ENCODE results near the gene C6orf62. TPM values are rescaled to one million over a fixed set of nuclear protein-coding genes. Genes with fewer than 3 reads are reported as not detected.

C6orf62 gene
- total and polyA plus RNA-seq, 2 donors (not counting 1 experiment from before 2014, with no cell fraction given): 69.2 to 143 TPM

DNA sequence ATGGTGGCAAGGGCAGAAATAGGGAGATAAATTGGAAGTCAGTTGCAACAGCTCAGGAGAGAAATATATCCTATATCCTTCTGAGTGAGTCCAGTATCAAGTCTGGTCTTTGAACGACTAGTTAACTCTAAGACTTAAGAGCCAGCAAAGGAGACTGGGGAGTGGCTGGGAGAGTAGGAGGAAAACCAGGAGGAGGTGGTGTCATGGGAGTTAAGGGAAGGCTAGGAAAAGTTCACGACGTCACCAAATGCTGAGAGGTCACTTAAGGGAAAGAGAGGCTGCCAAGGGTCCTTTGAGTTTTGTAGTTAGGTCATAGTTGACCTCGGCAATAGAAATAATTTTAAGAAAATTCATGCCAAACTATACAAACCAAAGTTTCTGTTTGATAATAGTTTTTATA is 27.0 kb downstream of the C6orf62 start:
- ChIA-PET CTCF (interaction anchor here (0.7 to 8.8 kb wide), 3 partner anchors 109 to 260 kb away, joined by 3 to 156 read pairs (median 4); no protein-coding TSS in a partner anchor), POLR2A (no interaction called here)
- Histone ChIP-seq H3K9me3 (ENCODE audit: control extremely low read depth in 1 of 3, control insufficient read depth in 2 of 3, insufficient read depth in 1 of 3, low read length in 2 of 3) (no peaks in the 10 kb centered on the region), H3K36me3 (replicated peaks in 1 of 2; ENCODE audit: control extremely low read depth in 1 of 2, control insufficient read depth in 1 of 2, extremely low read depth in 1 of 2, insufficient read depth in 2 of 2, low read length in 1 of 2) (no peaks in the 10 kb centered on the region), H3K27ac (ENCODE audit: low read length in 2 of 2) (no peak overlapping the region), H3K9ac (ENCODE audit: low read length) (no peak overlapping the region), H4K20me1 (ENCODE audit: control insufficient read depth, insufficient read depth, low read length, poor library complexity, severe bottlenecking) (no peaks in the 10 kb centered on the region), H3K79me2 (ENCODE audit: control insufficient read depth, insufficient read depth, low read length) (no peaks in the 10 kb centered on the region), H3K4me3 (ENCODE audit: control extremely low read depth in 1 of 5, extremely low read depth in 1 of 5, insufficient read depth in 1 of 5, low read depth in 2 of 5, low read length in 4 of 5) (no peak overlapping the region), H2AFZ (ENCODE audit: insufficient read depth, low read depth, low read length, poor library complexity, severe bottlenecking) (no peak overlapping the region), H3K4me1 (ENCODE audit: control insufficient read depth in 2 of 2, insufficient read depth in 2 of 2, low read length in 2 of 2) (no peaks in the 10 kb centered on the region), H3K4me2 (replicated peaks; ENCODE audit: low read depth, low read length, poor library complexity, severe bottlenecking) (no peak overlapping the region), H3K27me3 (replicated peaks in 1 of 4; ENCODE audit: control extremely low read depth in 1 of 4, control insufficient read depth in 3 of 4, insufficient read depth in 4 of 4, low read length in 3 of 4) (no peaks in the 10 kb centered on the region)
- Mint-ChIP-seq H3K27me3 (no peaks in the 10 kb centered on the region), H3K4me3 (no peak overlapping the region), H3K9me3 (ENCODE audit: insufficient read depth) (no peaks in the 10 kb centered on the region), H3K27ac (no peak overlapping the region), H3K4me1 (peaks cover 2% of the 10 kb centered on the region)
- WGBS (ENCODE audit: insufficient coverage): 100% methylated on average over 1 of the region's 4 CpGs
- DNase-seq: no peak
- intact Hi-C loops (cut with micrococcal nuclease): loop anchor here (5.0 to 10.0 kb wide), 2 partner anchors 47 to 410 kb away; partner anchors contain the start of gene KIAA0319
- no peak for ATAC-seq (ENCODE audit: low read depth)
- TF ChIP-seq EZH2 (IDR thresholded peaks at IDR 0.05; ENCODE audit: borderline replicate concordance, insufficient read depth, low read depth, low read length, poor library complexity, severe bottlenecking): no peak
- TF ChIP-seq, protein P1, sequence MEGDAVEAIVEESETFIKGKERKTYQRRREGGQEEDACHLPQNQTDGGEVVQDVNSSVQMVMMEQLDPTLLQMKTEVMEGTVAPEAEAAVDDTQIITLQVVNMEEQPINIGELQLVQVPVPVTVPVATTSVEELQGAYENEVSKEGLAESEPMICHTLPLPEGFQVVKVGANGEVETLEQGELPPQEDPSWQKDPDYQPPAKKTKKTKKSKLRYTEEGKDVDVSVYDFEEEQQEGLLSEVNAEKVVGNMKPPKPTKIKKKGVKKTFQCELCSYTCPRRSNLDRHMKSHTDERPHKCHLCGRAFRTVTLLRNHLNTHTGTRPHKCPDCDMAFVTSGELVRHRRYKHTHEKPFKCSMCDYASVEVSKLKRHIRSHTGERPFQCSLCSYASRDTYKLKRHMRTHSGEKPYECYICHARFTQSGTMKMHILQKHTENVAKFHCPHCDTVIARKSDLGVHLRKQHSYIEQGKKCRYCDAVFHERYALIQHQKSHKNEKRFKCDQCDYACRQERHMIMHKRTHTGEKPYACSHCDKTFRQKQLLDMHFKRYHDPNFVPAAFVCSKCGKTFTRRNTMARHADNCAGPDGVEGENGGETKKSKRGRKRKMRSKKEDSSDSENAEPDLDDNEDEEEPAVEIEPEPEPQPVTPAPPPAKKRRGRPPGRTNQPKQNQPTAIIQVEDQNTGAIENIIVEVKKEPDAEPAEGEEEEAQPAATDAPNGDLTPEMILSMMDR (IDR thresholded peaks at IDR 0.05): no peak

DNA sequence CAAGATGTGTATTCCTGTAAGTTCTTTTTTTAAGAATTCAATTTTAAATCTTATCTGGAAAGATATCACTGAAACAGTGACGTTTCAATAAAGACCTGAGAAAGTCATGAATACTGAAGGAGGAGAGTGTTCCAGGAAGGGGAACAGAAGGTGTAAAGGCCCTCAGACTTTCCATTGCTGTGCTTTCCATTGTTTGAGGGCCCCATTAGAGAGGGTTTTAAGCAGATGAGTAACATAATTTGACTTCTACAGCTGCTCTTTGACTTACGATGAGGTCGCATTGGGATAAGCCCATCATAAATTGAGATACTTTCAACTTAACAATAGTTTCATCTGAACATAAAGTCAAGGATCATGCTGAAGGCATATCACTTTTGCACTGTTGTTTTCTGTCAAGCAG is 27.4 kb downstream of the C6orf62 start:
- Histone ChIP-seq H3K4me2 (replicated peaks; ENCODE audit: low read depth, low read length, poor library complexity, severe bottlenecking) (no peak overlapping the region), H3K4me3 (ENCODE audit: control extremely low read depth in 1 of 5, extremely low read depth in 1 of 5, insufficient read depth in 1 of 5, low read depth in 2 of 5, low read length in 4 of 5) (no peak overlapping the region), H2AFZ (ENCODE audit: insufficient read depth, low read depth, low read length, poor library complexity, severe bottlenecking) (no peak overlapping the region), H3K9ac (ENCODE audit: low read length) (no peak overlapping the region), H3K79me2 (ENCODE audit: control insufficient read depth, insufficient read depth, low read length) (no peaks in the 10 kb centered on the region), H3K9me3 (ENCODE audit: control extremely low read depth in 1 of 3, control insufficient read depth in 2 of 3, insufficient read depth in 1 of 3, low read length in 2 of 3) (no peaks in the 10 kb centered on the region), H3K27me3 (replicated peaks in 1 of 4; ENCODE audit: control extremely low read depth in 1 of 4, control insufficient read depth in 3 of 4, insufficient read depth in 4 of 4, low read length in 3 of 4) (no peaks in the 10 kb centered on the region), H4K20me1 (ENCODE audit: control insufficient read depth, insufficient read depth, low read length, poor library complexity, severe bottlenecking) (no peaks in the 10 kb centered on the region), H3K36me3 (replicated peaks in 1 of 2; ENCODE audit: control extremely low read depth in 1 of 2, control insufficient read depth in 1 of 2, extremely low read depth in 1 of 2, insufficient read depth in 2 of 2, low read length in 1 of 2) (no peaks in the 10 kb centered on the region), H3K4me1 (ENCODE audit: control insufficient read depth in 2 of 2, insufficient read depth in 2 of 2, low read length in 2 of 2) (no peaks in the 10 kb centered on the region), H3K27ac (ENCODE audit: low read length in 2 of 2) (no peak overlapping the region)
- no peaks in the 10 kb centered on the region for H3K9me3 Mint-ChIP-seq (ENCODE audit: insufficient read depth)
- H3K4me1 Mint-ChIP-seq: peaks cover 2% of the 10 kb centered on the region
- no CpG with 5 or more reads among the region's 3 CpGs for WGBS (ENCODE audit: insufficient coverage)
- ATAC-seq (ENCODE audit: low read depth) (no peak), DNase-seq (no peak)
- CTCF ChIA-PET: interaction anchor here (0.7 to 8.8 kb wide), 3 partner anchors 109 to 260 kb away, joined by 3 to 156 read pairs (median 4); no protein-coding TSS in a partner anchor
- no peak overlapping the region for H3K27ac Mint-ChIP-seq
- intact Hi-C loops (cut with micrococcal nuclease): loop anchor here (5.0 to 10.0 kb wide), 2 partner anchors 47 to 409 kb away; partner anchors contain the start of gene KIAA0319
- TF ChIP-seq EZH2 (IDR thresholded peaks at IDR 0.05; ENCODE audit: borderline replicate concordance, insufficient read depth, low read depth, low read length, poor library complexity, severe bottlenecking): no peak
- TF ChIP-seq, protein P1 (IDR thresholded peaks at IDR 0.05): no peak
- H3K27me3 Mint-ChIP-seq: no peaks in the 10 kb centered on the region
- H3K4me3 Mint-ChIP-seq: no peak overlapping the region
- POLR2A ChIA-PET: no interaction called here
